ENCODE measurements around the gene PHTF2. TPM values are rescaled to one million over a fixed set of nuclear protein-coding genes. Genes with fewer than 3 reads are reported as not detected.

The PHTF2 gene
- total RNA-seq, 1 donor from 2014 or later = 17.9 TPM

Other genes starting within 250 kb of the PHTF2 start
- 23.7 TPM for gene RSBN1L, start 102.3 kb upstream of the PHTF2 start, total RNA-seq
- 10.1 TPM for gene TMEM60, start 339 bp upstream of the PHTF2 start, total RNA-seq